GM23338 (cell line): ENCODE measurements around the gene UNC79. TPM values are rescaled to one million over a fixed set of nuclear protein-coding genes. Genes with fewer than 3 reads are reported as not detected.

Source experiments
- ATAC-seq: fragments of 200-7000 bp; cut with Tn5 transposase; 3 replicates; pipeline ENCODE4 v1.9.1; 2020
- DNase-seq: peaks from one replicate; pipeline ENCODE4 v3.0.0-alpha.2; 2015; ENCODE audit warnings: low spot score
- H2AFZ ChIP-seq: fragments of 200-600 bp; sonication (generic); 2 replicates; pipeline ENCODE4 v1.8.0; 2016; ENCODE audit warnings: antibody characterized with exemption, mild to moderate bottlenecking, moderate library complexity
- H3F3A ChIP-seq: fragments of 200-600 bp; sonication (generic); replicated peaks from 2 replicates; pipeline ENCODE4 v1.8.0; 2017; ENCODE audit warnings: antibody characterized with exemption, mixed run types, low read depth
- H3K27ac ChIP-seq: fragments of 200-600 bp; sonication (generic); 2 replicates; pipeline ENCODE4 v1.6.1; 2016; ENCODE audit warnings: low read depth
- H3K27me3 ChIP-seq: fragments of 200-600 bp; sonication (generic); 2 replicates; pipeline ENCODE4 v1.8.0; 2016; ENCODE audit warnings: mild to moderate bottlenecking, mixed run types, moderate library complexity; ENCODE audit not compliant: insufficient read depth
- H3K36me3 ChIP-seq: fragments of 200-600 bp; sonication (generic); 2 replicates; pipeline ENCODE4 v1.8.0; 2016; ENCODE audit warnings: mild to moderate bottlenecking; ENCODE audit not compliant: insufficient read depth
- H3K4me1 ChIP-seq: fragments of 200-600 bp; sonication (generic); 2 replicates; pipeline ENCODE4 v1.8.0; 2016; ENCODE audit warnings: mild to moderate bottlenecking, moderate library complexity; ENCODE audit not compliant: insufficient read depth
- H3K4me2 ChIP-seq: fragments of 200-600 bp; sonication (generic); 2 replicates; pipeline ENCODE4 v1.7.1; 2017; ENCODE audit warnings: mixed run types
- H3K4me3 ChIP-seq: fragments of 200-600 bp; sonication (generic); 2 replicates; pipeline ENCODE4 v1.6.1; 2016; ENCODE audit warnings: mixed run types
- H3K79me2 ChIP-seq: fragments of 200-600 bp; sonication (generic); replicated peaks from 2 replicates; pipeline ENCODE4 v1.8.0; 2017; ENCODE audit warnings: mild to moderate bottlenecking; ENCODE audit not compliant: insufficient read depth
- H3K9me2 ChIP-seq: fragments of 200-600 bp; sonication (generic); 2 replicates; pipeline ENCODE4 v1.8.0; 2017; ENCODE audit not compliant: insufficient read depth
- H4K20me1 ChIP-seq: fragments of 200-600 bp; sonication (generic); replicated peaks from 2 replicates; pipeline ENCODE4 v1.8.0; 2017; ENCODE audit warnings: mild to moderate bottlenecking; ENCODE audit not compliant: insufficient read depth
- H3K27ac Mint-ChIP-seq: 2 replicates; pipeline ENCODE4 v1.8.0; 2020; ENCODE audit warnings: inconsistent platforms, mild to moderate bottlenecking, moderate library complexity, mixed read lengths
- H3K27me3 Mint-ChIP-seq: 3 replicates; pipeline ENCODE4 v1.8.0; 2022; ENCODE audit warnings: low read depth, mild to moderate bottlenecking, moderate library complexity, mixed read lengths, inconsistent platforms; ENCODE audit not compliant: insufficient read depth, poor library complexity
- H3K36me3 Mint-ChIP-seq: 3 replicates; pipeline ENCODE4 v1.8.0; 2021; ENCODE audit warnings: low read depth, mild to moderate bottlenecking, inconsistent platforms, moderate library complexity, mixed read lengths
- H3K4me1 Mint-ChIP-seq: 3 replicates; pipeline ENCODE4 v1.8.0; 2020; ENCODE audit warnings: mild to moderate bottlenecking, inconsistent platforms, mixed read lengths
- H3K4me3 Mint-ChIP-seq: 3 replicates; pipeline ENCODE4 v1.8.0; 2021; ENCODE audit warnings: moderate library complexity, mild to moderate bottlenecking, inconsistent platforms, mixed read lengths
- H3K9me3 Mint-ChIP-seq: 3 replicates; pipeline ENCODE4 v1.8.0; 2020; ENCODE audit warnings: moderate library complexity, mild to moderate bottlenecking, inconsistent platforms, mixed read lengths
- CREB1 ChIP-seq: fragments of 250-450 bp; sonication (Bioruptor Pico); IDR thresholded peaks from 2 replicates; pipeline ENCODE4 v1.5.0; 2020; ENCODE audit warnings: low read depth, mild to moderate bottlenecking, moderate library complexity
- CTCF ChIP-seq, 2 experiments: fragments of 200-600 bp in 1 of 2; sonication (generic) in 1 of 2; conservative IDR thresholded peaks; 2 replicates each; pipeline versions ENCODE4 v1.5.1 to v1.6.1; 2016 to 2017; ENCODE audit warnings: antibody characterized with exemption in 2 of 2, low read depth in 2 of 2, mild to moderate bottlenecking in 2 of 2, moderate library complexity in 1 of 2
- ETS1 ChIP-seq: IDR thresholded peaks from 2 replicates; pipeline ENCODE4 v1.6.1; 2016; ENCODE audit warnings: antibody characterized with exemption
- EZH2 ChIP-seq: fragments of 200-600 bp; sonication (generic); IDR thresholded peaks from one replicate; pipeline ENCODE4 v1.8.0; 2017; ENCODE audit warnings: antibody characterized with exemption, mild to moderate bottlenecking, low read depth; ENCODE audit not compliant: unreplicated experiment
- EZH2phosphoT487 ChIP-seq: fragments of 200-600 bp; sonication (generic); IDR thresholded peaks from one replicate; pipeline ENCODE4 v1.8.1; 2018; ENCODE audit warnings: antibody characterized with exemption; ENCODE audit not compliant: unreplicated experiment
- JUNB ChIP-seq: IDR thresholded peaks from one replicate; pipeline ENCODE4 v1.6.1; 2016; ENCODE audit warnings: antibody characterized with exemption; ENCODE audit not compliant: unreplicated experiment
- NANOG ChIP-seq: IDR thresholded peaks from 2 replicates; pipeline ENCODE4 v1.6.1; 2016; ENCODE audit warnings: antibody characterized with exemption, borderline replicate concordance
- POLR2AphosphoS5 ChIP-seq: IDR thresholded peaks from 2 replicates; pipeline ENCODE4 v1.6.1; 2016; ENCODE audit warnings: antibody characterized with exemption, low read depth
- REST ChIP-seq: IDR thresholded peaks from one replicate; pipeline ENCODE4 v1.6.1; 2018; ENCODE audit warnings: antibody characterized with exemption; ENCODE audit not compliant: unreplicated experiment
- STAT1 ChIP-seq: IDR thresholded peaks from one replicate; pipeline ENCODE4 v1.6.1; 2016; ENCODE audit warnings: antibody characterized with exemption; ENCODE audit not compliant: unreplicated experiment
- ZNF114 ChIP-seq: fragments of 250-450 bp; sonication (Bioruptor Pico); IDR thresholded peaks from 2 replicates; pipeline ENCODE4 v1.5.0; 2020; ENCODE audit warnings: mild to moderate bottlenecking, moderate library complexity
- ZNF331 ChIP-seq: fragments of 250-450 bp; sonication (Bioruptor Pico); IDR thresholded peaks from 2 replicates; pipeline ENCODE4 v1.5.0; 2020; ENCODE audit warnings: low read depth, mild to moderate bottlenecking, moderate library complexity
- ZNF462 ChIP-seq: fragments of 250-450 bp; sonication (Bioruptor Pico); IDR thresholded peaks from 2 replicates; pipeline ENCODE4 v1.5.0; 2020; ENCODE audit warnings: mild to moderate bottlenecking, moderate library complexity
- polyA plus RNA-seq: library from polyadenylated mRNA; unstranded; fragments of >200 nt; fragmentation: Nextera tagmentation; extraction: Ambion mirVana; gene quantifications from 2 replicates; pipeline ENCODE4 v1.2.1, GENCODE V29; 2016
- total RNA-seq: library from RNA; depleted of rRNA; stranded (reverse); fragments of >200 nt; shearing (Covaris generic); gene quantifications from 2 replicates; pipeline ENCODE4 v1.2.3, GENCODE V29; 2014

Gene UNC79
- total and polyA plus RNA-seq, 2 experiments from 2014 or later, result 1.8 to 3.6 TPM

GRCh38 chr14:93532541-93532940 lies 101.8 kb downstream of the UNC79 start:
- DNase-seq (no peak), ATAC-seq (no peak)
- Histone ChIP-seq H3K36me3 (no peaks in the 10 kb centered on the region), H3F3A (no peaks in the 10 kb centered on the region), H3K27ac (no peak overlapping the region), H3K4me3 (no peak overlapping the region), H3K4me2 (no peak overlapping the region), H3K9me2 (no peaks in the 10 kb centered on the region), H4K20me1 (no peaks in the 10 kb centered on the region), H2AFZ (no peak overlapping the region), H3K27me3 (no peaks in the 10 kb centered on the region), H3K79me2 (no peaks in the 10 kb centered on the region), H3K4me1 (peaks cover 7% of the 10 kb centered on the region; the same call in 1 of the 2 replicates)
- H3K9me3 Mint-ChIP-seq, result no peaks in the 10 kb centered on the region
- H3K36me3 Mint-ChIP-seq, result no peaks in the 10 kb centered on the region
- no peak overlapping the region for H3K27ac Mint-ChIP-seq
- TF ChIP-seq ETS1 (no peak), NANOG (no peak), POLR2AphosphoS5 (no peak), EZH2phosphoT487 (no peak), CTCF (conservative IDR thresholded peaks at IDR 0.05; ENCODE audit: low read depth in 2 of 2) (no peak), EZH2 (no peak), JUNB (no peak), ZNF331 (CRISPR knock-in tag) (no peak), CREB1 (CRISPR knock-in tag) (no peak), ZNF114 (CRISPR knock-in tag) (no peak), ZNF462 (CRISPR knock-in tag) (no peak), REST (no peak), STAT1 (no peak)
- H3K4me1 Mint-ChIP-seq, result peaks cover 12% of the 10 kb centered on the region
- H3K27me3 Mint-ChIP-seq, result no peaks in the 10 kb centered on the region
- H3K4me3 Mint-ChIP-seq, result no peak overlapping the region
